B cell (primary cell): ENCODE results near the gene FAM120B. TPM values are rescaled to one million over a fixed set of nuclear protein-coding genes. Genes with fewer than 3 reads are reported as not detected.
"Not testable (repeated sequence)": the region's sequence is repeated elsewhere in the genome, so short reads cannot be mapped to it uniquely, and the experiment has no call there.

Experiments
- ATAC-seq: fragments of 200-7000 bp; cut with Tn5 transposase; one replicate; pipeline ENCODE4 v1.10.0; 2021; ENCODE audit warnings: low read depth, mild to moderate bottlenecking, moderate number of reproducible peaks, moderate library complexity
- CTCF ChIA-PET: fragments of 350-600 bp; sonication (Branson Sonifier 250); formaldehyde crosslinking; loops from one replicate; lab custom pipeline; 2021; ENCODE audit warnings: antibody characterized with exemption, inconsistent platforms; lab: Charles Lee
- POLR2A ChIA-PET: fragments of 350-600 bp; sonication (Branson Sonifier 250); formaldehyde crosslinking; loops from one replicate; lab custom pipeline; 2021; ENCODE audit warnings: antibody characterized with exemption; lab: Charles Lee
- DNase-seq: peaks from one replicate; pipeline ENCODE4 v3.0.0; 2013
- H2AFZ ChIP-seq: 2 replicates; pipeline ENCODE4 v1.6.1; 2012; ENCODE audit warnings: mild to moderate bottlenecking, low read depth, low read length; ENCODE audit not compliant: insufficient read depth, poor library complexity, severe bottlenecking
- H3K27ac ChIP-seq, 2 donors: 1 replicate in 1 of 2; 2 replicates in 1 of 2; pipeline ENCODE4 v1.5.1; 2012 to 2013; ENCODE audit warnings: low read length in 2 of 2, mild to moderate bottlenecking in 2 of 2, moderate library complexity in 1 of 2
- H3K27me3 ChIP-seq, 4 experiments: fragments of 200-600 bp in 1 of 4; sonication (generic) in 1 of 4; replicated peaks in 1 of 4; 1 replicate in 2 of 4; 2 replicates in 2 of 4; pipeline versions ENCODE4 v1.6.1 to v1.7.0; 2013 to 2016; ENCODE audit warnings: low read length in 3 of 4, mild to moderate bottlenecking in 2 of 4, mixed read lengths in 1 of 4, moderate library complexity in 1 of 4; ENCODE audit not compliant: insufficient read depth in 4 of 4, control insufficient read depth in 3 of 4; ENCODE audit errors: control extremely low read depth in 1 of 4
- H3K36me3 ChIP-seq, 2 experiments: replicated peaks in 1 of 2; 1 replicate in 1 of 2; 2 replicates in 1 of 2; pipeline versions ENCODE4 v1.6.1 to v1.7.1; 2013; ENCODE audit warnings: low read length in 1 of 2; ENCODE audit not compliant: insufficient read depth in 2 of 2, control insufficient read depth in 1 of 2; ENCODE audit errors: control extremely low read depth in 1 of 2, extremely low read depth in 1 of 2
- H3K4me1 ChIP-seq, 2 donors: fragments of 200-600 bp in 1 of 2; sonication (generic) in 1 of 2; 1 replicate in 1 of 2; 2 replicates in 1 of 2; pipeline versions ENCODE4 v1.5.1 to v1.6.1; 2013 to 2017; ENCODE audit warnings: low read length in 2 of 2; ENCODE audit not compliant: control insufficient read depth in 2 of 2, insufficient read depth in 2 of 2
- H3K4me2 ChIP-seq: replicated peaks from 2 replicates; pipeline ENCODE3; 2012; ENCODE audit warnings: mild to moderate bottlenecking, low read depth, low read length; ENCODE audit not compliant: poor library complexity, severe bottlenecking
- H3K4me3 ChIP-seq, 5 experiments: fragments of 200-600 bp in 1 of 5; sonication (generic) in 1 of 5; 1 replicate in 3 of 5; 2 replicates in 2 of 5; pipeline versions ENCODE4 v1.5.1 to v1.7.0; 2011 to 2016; ENCODE audit warnings: low read length in 4 of 5, mild to moderate bottlenecking in 4 of 5, low read depth in 2 of 5, control low read depth in 1 of 5, moderate library complexity in 1 of 5; ENCODE audit not compliant: insufficient read depth in 1 of 5; ENCODE audit errors: control extremely low read depth in 1 of 5, extremely low read depth in 1 of 5
- H3K79me2 ChIP-seq: fragments of 200-600 bp; sonication (generic); one replicate; pipeline ENCODE4 v1.6.0; 2016; ENCODE audit warnings: low read length; ENCODE audit not compliant: control insufficient read depth, insufficient read depth
- H3K9ac ChIP-seq: fragments of 200-600 bp; sonication (generic); 2 replicates; pipeline ENCODE4 v1.6.1; 2017; ENCODE audit warnings: mild to moderate bottlenecking, low read length, moderate library complexity
- H3K9me3 ChIP-seq, 3 donors: one replicate each; pipeline versions ENCODE4 v1.6.1 to v1.7.1; 2013; ENCODE audit warnings: low read length in 2 of 3; ENCODE audit not compliant: control insufficient read depth in 2 of 3, insufficient read depth in 1 of 3; ENCODE audit errors: control extremely low read depth in 1 of 3
- H4K20me1 ChIP-seq: 2 replicates; pipeline ENCODE4 v1.6.0; 2012; ENCODE audit warnings: mild to moderate bottlenecking, low read length; ENCODE audit not compliant: insufficient read depth, control insufficient read depth, poor library complexity, severe bottlenecking
- H3K27ac Mint-ChIP-seq: one replicate; pipeline ENCODE4 v1.8.0; 2021; ENCODE audit warnings: mixed read lengths
- H3K27me3 Mint-ChIP-seq: one replicate; pipeline ENCODE4 v1.8.0; 2021; ENCODE audit warnings: mixed read lengths
- H3K4me1 Mint-ChIP-seq: one replicate; pipeline ENCODE4 v1.8.0; 2021; ENCODE audit warnings: mixed read lengths
- H3K4me3 Mint-ChIP-seq: one replicate; pipeline ENCODE4 v1.8.0; 2021; ENCODE audit warnings: mixed read lengths
- H3K9me3 Mint-ChIP-seq: one replicate; pipeline ENCODE4 v1.8.0; 2022; ENCODE audit warnings: mixed read lengths; ENCODE audit not compliant: insufficient read depth
- EZH2 ChIP-seq: IDR thresholded peaks from 2 replicates; pipeline ENCODE4 v1.6.1; 2012; ENCODE audit warnings: borderline replicate concordance, low read depth, mild to moderate bottlenecking, moderate library complexity, low read length; ENCODE audit not compliant: insufficient read depth, poor library complexity, severe bottlenecking
- WGBS: methylation state at CpG from one replicate; pipeline ENCODE4 v1.1.5; 2013; ENCODE audit warnings: missing lambda C conversion rate; ENCODE audit not compliant: insufficient coverage; 5-methylcytosine and 5-hydroxymethylcytosine counted together
- intact Hi-C: fragments of 100-400 bp; cut with micrococcal nuclease; formaldehyde crosslinking; loops from one replicate; pipeline ENCODE4 v1.10.0; 2022
- polyA plus RNA-seq: library from polyadenylated mRNA; depleted of rRNA; stranded (reverse); fragments of >200 nt; gene quantifications from 2 replicates; pipeline ENCODE4 v1.2.3, GENCODE V29; 2012
- total RNA-seq, 2 donors: library from RNA; stranded (reverse); fragments of 120-200 nt in 1 of 2; gene quantifications; 1 replicate in 1 of 2; 2 replicates in 1 of 2; pipeline versions ENCODE4 v1.2.3 to v1.2.4, GENCODE V29; 2013 to 2022
- TF ChIP-seq, protein P1 (sequence below): fragments of 200-600 bp; IDR thresholded peaks from one replicate; pipeline ENCODE4 v1.8.0; 2022; ENCODE audit warnings: antibody characterized with exemption, mild to moderate bottlenecking

FAM120B gene
- total and polyA plus RNA-seq, 2 donors (not counting 1 experiment from before 2014, with no cell fraction given), result 12.5 to 51.7 TPM

DNA sequence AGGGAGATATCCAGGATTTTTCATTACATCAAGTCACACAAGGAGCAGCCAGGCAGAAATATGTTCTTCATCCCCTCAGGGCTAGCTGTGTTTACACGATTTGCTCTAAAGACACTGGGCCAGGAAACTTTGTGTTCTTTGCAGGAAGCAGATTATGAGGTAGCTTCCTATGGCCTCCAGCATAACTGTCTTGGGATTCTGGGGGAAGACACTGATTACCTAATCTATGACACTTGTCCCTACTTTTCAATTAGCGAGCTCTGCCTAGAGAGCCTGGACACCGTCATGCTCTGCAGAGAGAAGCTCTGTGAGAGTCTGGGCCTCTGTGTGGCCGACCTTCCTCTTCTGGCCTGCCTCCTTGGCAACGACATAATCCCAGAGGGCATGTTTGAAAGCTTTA is 11.2 kb downstream of the FAM120B start:
- peaks cover 60% of the 10 kb centered on the region for H3K79me2 ChIP-seq
- ATAC-seq, result no peak
- WGBS, result 83% methylated on average over 5 of the region's 5 CpGs
- POLR2A ChIA-PET, result no interaction called here
- no peak overlapping the region for H3K27ac ChIP-seq
- no peak for TF ChIP-seq EZH2
- TF ChIP-seq, protein P1, sequence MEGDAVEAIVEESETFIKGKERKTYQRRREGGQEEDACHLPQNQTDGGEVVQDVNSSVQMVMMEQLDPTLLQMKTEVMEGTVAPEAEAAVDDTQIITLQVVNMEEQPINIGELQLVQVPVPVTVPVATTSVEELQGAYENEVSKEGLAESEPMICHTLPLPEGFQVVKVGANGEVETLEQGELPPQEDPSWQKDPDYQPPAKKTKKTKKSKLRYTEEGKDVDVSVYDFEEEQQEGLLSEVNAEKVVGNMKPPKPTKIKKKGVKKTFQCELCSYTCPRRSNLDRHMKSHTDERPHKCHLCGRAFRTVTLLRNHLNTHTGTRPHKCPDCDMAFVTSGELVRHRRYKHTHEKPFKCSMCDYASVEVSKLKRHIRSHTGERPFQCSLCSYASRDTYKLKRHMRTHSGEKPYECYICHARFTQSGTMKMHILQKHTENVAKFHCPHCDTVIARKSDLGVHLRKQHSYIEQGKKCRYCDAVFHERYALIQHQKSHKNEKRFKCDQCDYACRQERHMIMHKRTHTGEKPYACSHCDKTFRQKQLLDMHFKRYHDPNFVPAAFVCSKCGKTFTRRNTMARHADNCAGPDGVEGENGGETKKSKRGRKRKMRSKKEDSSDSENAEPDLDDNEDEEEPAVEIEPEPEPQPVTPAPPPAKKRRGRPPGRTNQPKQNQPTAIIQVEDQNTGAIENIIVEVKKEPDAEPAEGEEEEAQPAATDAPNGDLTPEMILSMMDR, result no peak
- no peaks in the 10 kb centered on the region for H3K9me3 Mint-ChIP-seq
- peaks cover 0 to 32% of the 10 kb centered on the region in 2 experiments for H3K36me3 ChIP-seq
- H3K9ac ChIP-seq, result no peak overlapping the region
- no peak overlapping the region for H3K4me3 Mint-ChIP-seq
- H3K4me1 Mint-ChIP-seq, result peaks cover 28% of the 10 kb centered on the region
- CTCF ChIA-PET, result no interaction called here
- intact Hi-C loops, result no loop called here
- no peaks in the 10 kb centered on the region for H3K4me1 ChIP-seq
- H3K4me2 ChIP-seq, result no peak overlapping the region
- H3K27me3 ChIP-seq, result no peaks in the 10 kb centered on the region
- H2AFZ ChIP-seq, result no peak overlapping the region
- no peaks in the 10 kb centered on the region for H3K9me3 ChIP-seq
- H3K4me3 ChIP-seq, result no peak overlapping the region
- H3K27me3 Mint-ChIP-seq, result no peaks in the 10 kb centered on the region
- H4K20me1 ChIP-seq, result peaks cover 85% of the 10 kb centered on the region
- H3K27ac Mint-ChIP-seq, result no peak overlapping the region
- DNase-seq, result no peak

GRCh38 chr6:170329321-170329720 is 22.8 kb downstream of the FAM120B start:
- Histone ChIP-seq H3K9me3 (no peaks in the 10 kb centered on the region), H4K20me1 (peaks cover 8% of the 10 kb centered on the region), H3K4me3 (no peak overlapping the region), H3K4me1 (no peaks in the 10 kb centered on the region), H3K36me3 (peaks cover 17 to 61% of the 10 kb centered on the region in 2 experiments), H2AFZ (no peak overlapping the region), H3K79me2 (peaks cover 25% of the 10 kb centered on the region), H3K27me3 (no peaks in the 10 kb centered on the region), H3K9ac (no peak overlapping the region), H3K4me2 (no peak overlapping the region), H3K27ac (no peak overlapping the region)
- POLR2A ChIA-PET, result no interaction called here
- CTCF ChIA-PET, result no interaction called here
- Mint-ChIP-seq H3K4me1 (no peaks in the 10 kb centered on the region), H3K27ac (no peak overlapping the region), H3K27me3 (no peaks in the 10 kb centered on the region), H3K9me3 (no peaks in the 10 kb centered on the region), H3K4me3 (no peak overlapping the region)
- DNase-seq, result no peak
- 84% methylated on average over 5 of the region's 8 CpGs for WGBS
- TF ChIP-seq, protein P1, result no peak
- no peak for TF ChIP-seq EZH2
- intact Hi-C loops, result no loop called here
- no peak for ATAC-seq

- H2AFZ ChIP-seq, CTCF ChIA-PET, H3K27ac ChIP-seq, H3K4me1 ChIP-seq, H3K9me3 ChIP-seq, H3K4me2 ChIP-seq, intact Hi-C loops, H3K4me3 Mint-ChIP-seq, H3K27me3 ChIP-seq, H3K27ac Mint-ChIP-seq, H3K9ac ChIP-seq, DNase-seq, POLR2A ChIA-PET, H3K27me3 Mint-ChIP-seq, H3K4me3 ChIP-seq, H3K9me3 Mint-ChIP-seq, ATAC-seq: not testable (repeated sequence)
- H3K4me1 Mint-ChIP-seq, result peaks cover 21% of the 10 kb centered on the region
- H3K36me3 ChIP-seq, result peaks cover 7 to 34% of the 10 kb centered on the region in 2 experiments
- peaks cover 24% of the 10 kb centered on the region for H4K20me1 ChIP-seq
- WGBS, result 100% methylated on average over 1 of the region's 3 CpGs
- H3K79me2 ChIP-seq, result peaks cover 35% of the 10 kb centered on the region
Observed at GRCh38 chr6:170335199-170335598, 28.6 kb downstream of the FAM120B start.
